ENCODE results near the gene PRSS48.

- TF ChIP-seq GATA2 (IDR thresholded peaks at IDR 0.05; ENCODE audit: low read depth, low read length): no peak
- TF ChIP-seq GATA3 (IDR thresholded peaks at IDR 0.05; ENCODE audit: low read depth, low read length): no peak
Observed at GRCh38 chr4:151329217-151330007, 52.5 kb downstream of the PRSS48 start.
